ENCODE results near the gene IZUMO1R. TPM values are rescaled to one million over a fixed set of nuclear protein-coding genes. Genes with fewer than 3 reads are reported as not detected.
"Not testable (repeated sequence)": the region's sequence is repeated elsewhere in the genome, so short reads cannot be mapped to it uniquely, and the experiment has no call there.

The IZUMO1R gene
- polyA plus RNA-seq, 4 donors = not detected

DNA sequence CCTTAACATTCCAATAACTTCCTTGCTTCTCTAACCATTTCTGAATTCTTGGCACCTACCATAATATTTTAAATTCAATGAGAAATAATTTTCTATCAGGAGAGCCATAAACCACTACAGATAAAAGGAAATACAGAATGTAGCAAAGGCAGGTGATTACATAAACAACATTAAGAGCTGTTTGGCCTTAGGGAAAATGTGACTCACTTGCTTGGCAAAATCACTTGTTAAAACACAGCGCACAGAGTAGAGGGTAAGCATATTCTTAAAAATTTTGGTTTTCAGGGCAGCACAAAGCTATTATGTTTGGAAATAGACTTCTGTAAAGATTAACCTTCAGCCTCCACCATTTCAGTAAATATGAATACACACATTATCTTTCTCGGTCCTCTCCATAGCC lies 26.4 kb downstream of the IZUMO1R start:
- DNase-seq (no peak), FAIRE-seq (no peak)
- 83 to 89% (median 86%) methylated on average over 2 of the region's 2 CpGs for WGBS, 3 donors
- Histone ChIP-seq H3K36me3 (ENCODE audit: control insufficient read depth in 3 of 3, insufficient read depth in 2 of 3, low read depth in 1 of 3, low read length in 3 of 3) (no peaks in the 10 kb centered on the region), H3K4me3 (ENCODE audit: low read depth in 1 of 3, low read length in 3 of 3) (no peak overlapping the region), H3K4me1 (ENCODE audit: control insufficient read depth in 3 of 3, insufficient read depth in 2 of 3, low read depth in 1 of 3, low read length in 2 of 3) (no peaks in the 10 kb centered on the region), H3K9me3 (ENCODE audit: control insufficient read depth in 2 of 2, insufficient read depth in 1 of 2, low read depth in 1 of 2, low read length in 1 of 2) (no peaks in the 10 kb centered on the region), H3K27ac (ENCODE audit: low read depth in 1 of 3, low read length in 2 of 3) (no peak overlapping the region), H3K27me3 (ENCODE audit: control insufficient read depth in 3 of 3, insufficient read depth in 3 of 3, low read length in 3 of 3) (no peaks in the 10 kb centered on the region)

DNA sequence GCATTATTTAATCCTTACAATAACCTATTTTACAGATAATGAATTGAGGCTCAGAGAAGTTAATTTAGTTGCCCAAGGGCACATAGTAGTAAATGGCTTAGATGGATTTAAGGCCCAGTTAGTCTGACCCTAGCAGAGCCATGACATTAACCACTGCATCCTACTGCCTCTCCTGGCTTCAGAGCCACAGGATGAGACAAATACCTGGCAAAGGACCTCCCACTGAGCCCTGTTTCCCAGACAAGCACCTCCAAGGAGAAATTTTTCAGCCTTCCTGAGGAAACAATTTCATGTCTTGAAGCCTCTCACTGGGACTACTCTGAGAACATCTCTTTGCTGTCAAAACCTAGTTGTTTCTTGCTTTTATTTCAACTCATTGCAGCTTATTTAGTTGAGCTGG lies 28.4 kb downstream of the IZUMO1R start:
- H3K4me1 ChIP-seq (ENCODE audit: control insufficient read depth in 3 of 3, insufficient read depth in 2 of 3, low read depth in 1 of 3, low read length in 2 of 3) = no peaks in the 10 kb centered on the region
- H3K27me3 ChIP-seq (ENCODE audit: control insufficient read depth in 3 of 3, insufficient read depth in 3 of 3, low read length in 3 of 3) = no peaks in the 10 kb centered on the region
- DNase-seq (no peak), FAIRE-seq (no peak)
- no peaks in the 10 kb centered on the region for H3K36me3 ChIP-seq (ENCODE audit: control insufficient read depth in 3 of 3, insufficient read depth in 2 of 3, low read depth in 1 of 3, low read length in 3 of 3)
- H3K9me3 ChIP-seq (ENCODE audit: control insufficient read depth in 2 of 2, insufficient read depth in 1 of 2, low read depth in 1 of 2, low read length in 1 of 2) = no peaks in the 10 kb centered on the region
- no peak overlapping the region for H3K4me3 ChIP-seq (ENCODE audit: low read depth in 1 of 3, low read length in 3 of 3)
- no peak overlapping the region for H3K27ac ChIP-seq (ENCODE audit: low read depth in 1 of 3, low read length in 2 of 3)

DNA sequence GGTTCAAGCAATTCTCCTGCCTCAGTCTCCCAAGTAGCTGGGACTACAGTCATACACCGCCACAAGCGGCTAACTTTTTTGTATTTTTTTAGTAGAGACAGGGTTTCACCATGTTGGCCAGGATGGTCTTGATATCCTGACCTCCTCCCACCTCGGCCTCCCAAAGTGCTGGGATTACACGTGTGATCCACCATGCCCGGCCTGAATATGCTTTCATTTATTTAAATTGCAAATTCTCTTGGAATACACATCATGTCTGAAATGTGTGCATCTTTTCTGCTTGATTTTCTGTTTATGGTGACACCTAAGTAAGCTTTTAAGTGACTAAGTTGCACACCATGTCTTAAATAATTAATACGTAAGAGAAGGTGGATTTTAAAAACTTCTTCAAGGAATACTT lies 31.7 kb downstream of the IZUMO1R start:
- H3K4me1 ChIP-seq (ENCODE audit: control insufficient read depth in 3 of 3, insufficient read depth in 2 of 3, low read depth in 1 of 3, low read length in 2 of 3) = no peaks in the 10 kb centered on the region
- H3K27me3 ChIP-seq (ENCODE audit: control insufficient read depth in 3 of 3, insufficient read depth in 3 of 3, low read length in 3 of 3) = no peaks in the 10 kb centered on the region
- DNase-seq (no peak), FAIRE-seq (no peak)
- WGBS, 3 donors = 90 to 94% (median 91%) methylated on average over 6 of the region's 6 CpGs
- H3K27ac ChIP-seq (ENCODE audit: low read depth in 1 of 3, low read length in 2 of 3) = no peak overlapping the region
- no peaks in the 10 kb centered on the region for H3K9me3 ChIP-seq (ENCODE audit: control insufficient read depth in 2 of 2, insufficient read depth in 1 of 2, low read depth in 1 of 2, low read length in 1 of 2)
- H3K4me3 ChIP-seq (ENCODE audit: low read depth in 1 of 3, low read length in 3 of 3) = no peak overlapping the region
- no peaks in the 10 kb centered on the region for H3K36me3 ChIP-seq (ENCODE audit: control insufficient read depth in 3 of 3, insufficient read depth in 2 of 3, low read depth in 1 of 3, low read length in 3 of 3)

DNA sequence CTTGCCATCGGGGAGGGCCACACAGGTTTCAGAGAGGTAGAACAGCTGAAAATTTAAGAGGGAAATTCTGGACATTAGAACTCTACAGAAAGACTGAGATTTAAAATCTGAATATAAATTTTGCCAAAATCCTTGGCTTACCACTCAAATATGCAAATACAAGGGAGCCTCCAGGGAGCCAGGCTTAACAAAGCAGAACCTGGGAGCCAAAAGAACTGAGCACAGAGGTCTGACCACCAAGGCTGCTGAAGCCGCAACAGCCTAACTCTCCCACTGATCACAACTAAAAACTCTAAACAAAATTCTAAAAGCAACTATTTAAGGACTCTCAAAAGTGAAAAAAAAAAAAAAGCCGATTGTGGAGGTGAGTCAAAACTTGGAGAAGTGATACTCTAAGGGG lies 34.3 kb downstream of the IZUMO1R start:
- Histone ChIP-seq H3K27ac (ENCODE audit: low read depth in 1 of 3, low read length in 2 of 3) (no peak overlapping the region), H3K4me3 (ENCODE audit: low read depth in 1 of 3, low read length in 3 of 3) (no peak overlapping the region), H3K9me3 (ENCODE audit: control insufficient read depth in 2 of 2, insufficient read depth in 1 of 2, low read depth in 1 of 2, low read length in 1 of 2) (no peaks in the 10 kb centered on the region), H3K4me1 (ENCODE audit: control insufficient read depth in 3 of 3, insufficient read depth in 2 of 3, low read depth in 1 of 3, low read length in 2 of 3) (no peaks in the 10 kb centered on the region), H3K36me3 (ENCODE audit: control insufficient read depth in 3 of 3, insufficient read depth in 2 of 3, low read depth in 1 of 3, low read length in 3 of 3) (no peaks in the 10 kb centered on the region), H3K27me3 (ENCODE audit: control insufficient read depth in 3 of 3, insufficient read depth in 3 of 3, low read length in 3 of 3) (no peaks in the 10 kb centered on the region)
- no peak for DNase-seq
- FAIRE-seq = no peak
- WGBS, 3 donors = 87 to 90% (median 89%) methylated on average over 3 of the region's 3 CpGs

DNA sequence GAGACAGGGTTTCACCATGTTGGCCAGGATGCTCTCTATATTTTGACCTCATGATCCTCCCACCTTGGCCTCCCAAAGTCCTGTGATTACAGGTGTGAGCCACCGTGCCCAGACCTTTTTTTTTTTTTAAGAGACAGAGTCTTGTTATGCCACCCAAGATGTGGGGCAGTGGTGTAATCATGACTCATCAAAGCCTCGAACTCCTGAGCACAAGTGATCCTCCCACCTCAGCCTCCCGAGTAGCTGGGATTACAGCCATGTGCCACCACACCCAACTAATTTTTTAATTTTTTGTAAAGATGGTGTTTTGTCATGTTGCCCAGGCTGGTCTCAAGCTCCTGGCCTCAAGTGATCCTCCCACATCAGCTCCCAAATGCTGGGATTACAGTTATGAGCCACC lies 37.9 kb downstream of the IZUMO1R start:
- Histone ChIP-seq H3K4me1 (ENCODE audit: control insufficient read depth in 3 of 3, insufficient read depth in 2 of 3, low read depth in 1 of 3, low read length in 2 of 3) (no peaks in the 10 kb centered on the region), H3K27me3 (ENCODE audit: control insufficient read depth in 3 of 3, insufficient read depth in 3 of 3, low read length in 3 of 3) (no peaks in the 10 kb centered on the region), H3K36me3 (ENCODE audit: control insufficient read depth in 3 of 3, insufficient read depth in 2 of 3, low read depth in 1 of 3, low read length in 3 of 3) (no peaks in the 10 kb centered on the region), H3K27ac (ENCODE audit: low read depth in 1 of 3, low read length in 2 of 3) (no peak overlapping the region), H3K9me3 (ENCODE audit: control insufficient read depth in 2 of 2, insufficient read depth in 1 of 2, low read depth in 1 of 2, low read length in 1 of 2) (peaks cover 0 to 8% of the 10 kb centered on the region in 2 donors), H3K4me3 (ENCODE audit: low read depth in 1 of 3, low read length in 3 of 3) (no peak overlapping the region)
- no peak for FAIRE-seq
- DNase-seq = no peak
- WGBS, 3 donors = 56 to 67% (median 56%) methylated on average over 3 of the region's 3 CpGs

DNA sequence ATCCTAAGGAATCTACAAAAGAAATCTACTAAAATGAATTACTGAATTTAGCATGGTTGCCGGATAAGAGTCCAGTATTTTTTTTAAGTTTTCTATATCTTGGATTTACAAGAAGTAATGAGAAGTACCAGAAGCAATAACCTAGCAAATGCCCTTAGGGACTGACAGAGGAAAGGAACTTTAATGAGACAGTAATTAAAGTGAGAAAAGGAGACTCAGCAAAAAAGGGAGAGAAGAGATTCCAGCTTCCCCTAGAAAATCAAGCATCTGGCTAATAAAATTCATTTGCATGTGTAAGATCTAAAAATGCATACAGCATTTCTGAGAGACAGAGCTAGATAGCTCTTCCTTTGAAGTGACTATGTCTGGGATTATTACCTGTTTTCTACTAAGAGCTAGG lies 39.1 kb downstream of the IZUMO1R start:
- Histone ChIP-seq H3K36me3 (ENCODE audit: control insufficient read depth in 3 of 3, insufficient read depth in 2 of 3, low read depth in 1 of 3, low read length in 3 of 3) (no peaks in the 10 kb centered on the region), H3K9me3 (ENCODE audit: control insufficient read depth in 2 of 2, insufficient read depth in 1 of 2, low read depth in 1 of 2, low read length in 1 of 2) (peaks cover 0 to 8% of the 10 kb centered on the region in 2 donors), H3K27me3 (ENCODE audit: control insufficient read depth in 3 of 3, insufficient read depth in 3 of 3, low read length in 3 of 3) (no peaks in the 10 kb centered on the region), H3K4me1 (ENCODE audit: control insufficient read depth in 3 of 3, insufficient read depth in 2 of 3, low read depth in 1 of 3, low read length in 2 of 3) (no peaks in the 10 kb centered on the region), H3K4me3 (ENCODE audit: low read depth in 1 of 3, low read length in 3 of 3) (no peak overlapping the region), H3K27ac (ENCODE audit: low read depth in 1 of 3, low read length in 2 of 3) (no peak overlapping the region)
- WGBS, 3 donors = 88 to 92% (median 89%) methylated on average over 1 of the region's 1 CpG
- DNase-seq (no peak), FAIRE-seq (no peak)

DNA sequence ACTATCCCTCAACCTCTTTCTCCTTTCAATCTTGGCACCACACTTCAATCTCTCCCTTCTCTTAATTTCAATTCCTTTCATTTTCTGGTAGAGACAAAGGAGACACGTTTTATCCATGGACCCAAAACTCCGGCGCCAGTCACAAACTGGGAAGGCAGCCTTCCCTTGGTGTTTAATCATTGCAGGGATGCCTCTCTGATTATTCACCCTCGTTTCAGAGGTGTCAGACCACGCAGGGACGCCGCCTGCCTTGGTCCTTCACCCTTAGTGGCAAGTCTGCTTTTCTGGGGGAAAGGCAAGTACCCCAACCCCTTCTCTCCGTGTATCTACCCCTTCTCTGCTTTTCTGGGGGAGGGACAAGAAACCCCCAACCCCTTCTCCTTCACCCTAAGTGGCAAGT lies 41.9 kb downstream of the IZUMO1R start:
- 77 to 81% (median 80%) methylated on average over 7 to 8 of the region's 8 CpGs for WGBS, 3 donors
- H3K4me1 ChIP-seq (ENCODE audit: control insufficient read depth in 3 of 3, insufficient read depth in 2 of 3, low read depth in 1 of 3, low read length in 2 of 3) = not testable (repeated sequence)

DNA sequence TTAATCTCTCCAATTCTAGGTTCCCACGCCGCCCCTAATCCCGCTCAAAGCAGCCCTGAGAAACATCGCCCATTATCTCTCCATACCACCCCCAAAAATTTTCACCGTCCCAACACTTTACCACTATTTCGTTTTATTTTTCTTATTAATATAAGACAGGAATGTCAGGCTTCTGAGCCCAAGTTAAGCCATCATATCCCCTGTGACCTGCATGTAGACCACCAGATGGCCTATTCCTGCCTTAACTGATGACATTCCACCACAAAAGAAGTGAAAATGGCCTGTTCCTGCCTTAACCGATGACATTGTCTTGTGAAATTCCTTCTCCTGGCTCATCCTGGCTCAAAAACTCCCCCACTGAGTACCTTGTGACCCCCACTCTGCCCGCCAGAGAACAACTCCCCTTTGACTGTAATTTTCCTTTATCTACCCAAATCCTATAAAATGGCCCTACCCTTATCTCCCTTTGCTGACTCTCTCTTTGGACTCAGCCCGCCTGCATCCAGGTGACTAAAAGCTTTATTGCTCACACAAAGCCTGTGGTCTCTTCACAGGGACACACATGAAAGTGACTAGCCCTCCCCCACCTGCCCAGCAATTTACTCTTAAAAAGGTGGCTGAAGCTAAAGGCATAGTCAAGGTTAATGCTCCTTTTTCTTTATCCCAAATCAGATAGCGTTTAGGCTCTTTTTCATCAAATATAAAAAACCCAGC lies 46.6 kb downstream of the IZUMO1R start:
- not testable (repeated sequence) for FAIRE-seq; H3K36me3 ChIP-seq (ENCODE audit: control insufficient read depth in 3 of 3, insufficient read depth in 2 of 3, low read depth in 1 of 3, low read length in 3 of 3); H3K4me1 ChIP-seq (ENCODE audit: control insufficient read depth in 3 of 3, insufficient read depth in 2 of 3, low read depth in 1 of 3, low read length in 2 of 3); H3K27me3 ChIP-seq (ENCODE audit: control insufficient read depth in 3 of 3, insufficient read depth in 3 of 3, low read length in 3 of 3); H3K4me3 ChIP-seq (ENCODE audit: low read depth in 1 of 3, low read length in 3 of 3); H3K9me3 ChIP-seq (ENCODE audit: control insufficient read depth in 2 of 2, insufficient read depth in 1 of 2, low read depth in 1 of 2, low read length in 1 of 2); DNase-seq; H3K27ac ChIP-seq (ENCODE audit: low read depth in 1 of 3, low read length in 2 of 3)
- 67 to 73% (median 73%) methylated on average over 7 to 10 of the region's 10 CpGs for WGBS, 3 donors

More for the DNA sequence above, 41.9 kb downstream of the IZUMO1R start:
- FAIRE-seq; H3K36me3 ChIP-seq (ENCODE audit: control insufficient read depth in 3 of 3, insufficient read depth in 2 of 3, low read depth in 1 of 3, low read length in 3 of 3); H3K9me3 ChIP-seq (ENCODE audit: control insufficient read depth in 2 of 2, insufficient read depth in 1 of 2, low read depth in 1 of 2, low read length in 1 of 2); H3K4me3 ChIP-seq (ENCODE audit: low read depth in 1 of 3, low read length in 3 of 3); H3K27ac ChIP-seq (ENCODE audit: low read depth in 1 of 3, low read length in 2 of 3); H3K27me3 ChIP-seq (ENCODE audit: control insufficient read depth in 3 of 3, insufficient read depth in 3 of 3, low read length in 3 of 3); DNase-seq: not testable (repeated sequence)
